HEK293 (cell line): Measurements from ENCODE around the gene KRTCAP3.
A peak's percentile ranks its signal among the peaks of the same experiment; 100 is the strongest.

Source experiments
- CTCF ChIA-PET: fragments of 350-600 bp; formaldehyde crosslinking; extraction: SDS; loops from one replicate; lab custom pipeline; 2021; ENCODE audit warnings: antibody characterized with exemption; lab: Yijun Ruan, JAX
- POLR2A ChIA-PET: fragments of 300-600 bp; formaldehyde crosslinking; extraction: SDS; loops from one replicate; lab custom pipeline; 2020; ENCODE audit warnings: antibody characterized with exemption, inconsistent platforms; lab: Yijun Ruan, JAX
- H3K27ac ChIP-seq: fragments of 200-500 bp; sonication (Bioruptor generic); 2 replicates; pipeline ENCODE4 v1.5.1; 2014; ENCODE audit warnings: low read depth, low read length, control low read depth, inconsistent platforms; ENCODE audit errors: extremely low read depth
- H3K36me3 ChIP-seq, 2 experiments: fragments of 200-500 bp in 1 of 2; sonication (Bioruptor generic) in 1 of 2; 1 replicate in 1 of 2; 2 replicates in 1 of 2; pipeline ENCODE4 v1.5.1; 2014 to 2017; ENCODE audit warnings: inconsistent platforms in 2 of 2, low read length in 2 of 2; ENCODE audit not compliant: control insufficient read depth in 2 of 2, insufficient read depth in 1 of 2
- H3K4me1 ChIP-seq: fragments of 200-500 bp; sonication (Bioruptor generic); 2 replicates; pipeline ENCODE4 v1.5.1; 2014; ENCODE audit warnings: mild to moderate bottlenecking, low read length, inconsistent platforms; ENCODE audit not compliant: control insufficient read depth, insufficient read depth
- H3K4me3 ChIP-seq: 2 replicates; pipeline ENCODE4 v1.5.1; 2011; ENCODE audit warnings: low read depth, mild to moderate bottlenecking, control low read depth, low read length, moderate library complexity
- H3K9me3 ChIP-seq: fragments of 200-500 bp; sonication (Bioruptor generic); 2 replicates; pipeline ENCODE4 v1.5.1; 2014; ENCODE audit warnings: low read depth, low read length, inconsistent platforms; ENCODE audit not compliant: control insufficient read depth, insufficient read depth
- HIC1 ChIP-seq: fragments of 450-650 bp; formaldehyde crosslinking; IDR thresholded peaks from 2 replicates; pipeline ENCODE4 v1.5.1; 2016; ENCODE audit warnings: missing biosample characterization, missing genetic modification characterization
- KLF1 ChIP-seq: fragments of 450-650 bp; formaldehyde crosslinking; IDR thresholded peaks from 2 replicates; pipeline ENCODE4 v1.5.1; 2016; ENCODE audit warnings: missing biosample characterization, missing genetic modification characterization
- RBAK ChIP-seq: fragments of 450-650 bp; formaldehyde crosslinking; IDR thresholded peaks from 2 replicates; pipeline ENCODE4 v1.5.1; 2016; ENCODE audit warnings: missing biosample characterization, missing genetic modification characterization
- SP2 ChIP-seq: fragments of 450-650 bp; formaldehyde crosslinking; IDR thresholded peaks from 2 replicates; pipeline ENCODE4 v1.5.1; 2016; ENCODE audit warnings: missing biosample characterization, missing genetic modification characterization
- YY2 ChIP-seq: fragments of 450-650 bp; formaldehyde crosslinking; IDR thresholded peaks from 2 replicates; pipeline ENCODE4 v1.5.1; 2016; ENCODE audit warnings: missing biosample characterization, missing genetic modification characterization
- ZBTB17 ChIP-seq: fragments of 450-650 bp; formaldehyde crosslinking; IDR thresholded peaks from 2 replicates; pipeline ENCODE4 v1.5.1; 2016; ENCODE audit warnings: missing biosample characterization, missing genetic modification characterization
- ZBTB20 ChIP-seq: fragments of 450-650 bp; formaldehyde crosslinking; IDR thresholded peaks from 2 replicates; pipeline ENCODE4 v1.5.1; 2016; ENCODE audit warnings: missing biosample characterization, missing genetic modification characterization
- ZBTB7A ChIP-seq: fragments of 450-650 bp; formaldehyde crosslinking; IDR thresholded peaks from 2 replicates; pipeline ENCODE4 v1.5.1; 2016; ENCODE audit warnings: low read depth, missing biosample characterization, missing genetic modification characterization
- ZFP41 ChIP-seq: fragments of 450-650 bp; formaldehyde crosslinking; IDR thresholded peaks from 2 replicates; pipeline ENCODE4 v1.5.1; 2016; ENCODE audit warnings: missing biosample characterization, missing genetic modification characterization, borderline replicate concordance
- ZNF10 ChIP-seq: fragments of 450-650 bp; formaldehyde crosslinking; IDR thresholded peaks from 2 replicates; pipeline ENCODE4 v1.5.1; 2017; ENCODE audit warnings: missing biosample characterization, missing genetic modification characterization
- ZNF2 ChIP-seq: fragments of 450-650 bp; formaldehyde crosslinking; IDR thresholded peaks from 2 replicates; pipeline ENCODE4 v1.5.1; 2016; ENCODE audit warnings: missing biosample characterization, missing genetic modification characterization
- ZNF366 ChIP-seq: fragments of 450-650 bp; formaldehyde crosslinking; conservative IDR thresholded peaks from 2 replicates; pipeline ENCODE4 v1.5.1; 2016; ENCODE audit warnings: missing biosample characterization, missing genetic modification characterization
- ZNF473 ChIP-seq: fragments of 450-650 bp; formaldehyde crosslinking; IDR thresholded peaks from 2 replicates; pipeline ENCODE4 v1.5.1; 2017; ENCODE audit warnings: missing biosample characterization, missing genetic modification characterization
- ZNF558 ChIP-seq: fragments of 450-650 bp; formaldehyde crosslinking; IDR thresholded peaks from 2 replicates; pipeline ENCODE4 v1.5.1; 2016; ENCODE audit warnings: missing biosample characterization, missing genetic modification characterization
- ZNF560 ChIP-seq: fragments of 450-650 bp; formaldehyde crosslinking; IDR thresholded peaks from 2 replicates; pipeline ENCODE4 v1.5.1; 2017; ENCODE audit warnings: missing biosample characterization, missing genetic modification characterization, borderline replicate concordance
- ZNF561 ChIP-seq: fragments of 450-650 bp; IDR thresholded peaks from 2 replicates; pipeline ENCODE4 v1.5.1; 2018; ENCODE audit warnings: missing biosample characterization, missing genetic modification characterization, borderline replicate concordance
- ZNF596 ChIP-seq: fragments of 450-650 bp; IDR thresholded peaks from 2 replicates; pipeline ENCODE4 v1.5.0; 2018; ENCODE audit warnings: missing biosample characterization, mild to moderate bottlenecking, missing genetic modification characterization, moderate library complexity
- ZNF654 ChIP-seq: fragments of 450-650 bp; formaldehyde crosslinking; IDR thresholded peaks from 2 replicates; pipeline ENCODE4 v1.5.1; 2016; ENCODE audit warnings: low read depth, missing biosample characterization, missing genetic modification characterization
- ZNF701 ChIP-seq: fragments of 450-650 bp; formaldehyde crosslinking; IDR thresholded peaks from 2 replicates; pipeline ENCODE4 v1.5.1; 2016; ENCODE audit warnings: missing biosample characterization, missing genetic modification characterization
- ZNF707 ChIP-seq: fragments of 450-650 bp; formaldehyde crosslinking; IDR thresholded peaks from 2 replicates; pipeline ENCODE4 v1.5.1; 2016; ENCODE audit warnings: missing biosample characterization, missing genetic modification characterization
- TF ChIP-seq, protein P1 (sequence below): IDR thresholded peaks from 2 replicates; pipeline ENCODE4 v1.6.1; 2011; ENCODE audit warnings: mild to moderate bottlenecking, low read depth, low read length, borderline replicate concordance
- TF ChIP-seq, protein P2 (sequence below): fragments of 450-650 bp; formaldehyde crosslinking; IDR thresholded peaks from 2 replicates; pipeline ENCODE4 v1.5.1; 2016; ENCODE audit warnings: missing biosample characterization, missing genetic modification characterization

KRTCAP3 gene

DNA sequence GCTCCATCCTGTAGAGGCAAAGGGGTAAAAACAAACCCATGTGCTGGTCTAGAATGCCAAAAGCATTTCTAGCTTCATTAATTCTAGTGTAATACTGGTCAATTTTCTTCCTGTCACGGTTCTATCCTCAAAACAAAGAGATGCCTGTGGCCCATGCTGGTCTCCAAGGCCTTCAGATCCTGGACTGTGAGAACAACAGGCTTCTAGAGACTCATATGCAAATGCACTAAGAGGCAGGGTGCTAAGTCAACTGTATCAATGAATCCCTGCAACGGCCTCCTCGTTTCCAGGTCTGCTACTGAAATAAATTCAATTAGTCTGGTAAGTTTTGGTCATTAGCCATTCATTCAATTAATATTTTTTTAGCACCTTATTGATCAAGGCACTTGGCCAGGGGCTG lies 43.3 kb downstream of the KRTCAP3 start (continued):
- no peak for TF ChIP-seq HIC1 (tag by site-specific recombination)
- no peak for TF ChIP-seq ZFP41
- TF ChIP-seq ZNF707 = no peak
- no peak for TF ChIP-seq ZNF473
- no peak for TF ChIP-seq ZNF654 (tag by site-specific recombination)
- TF ChIP-seq ZBTB7A (tag by site-specific recombination) = no peak
- TF ChIP-seq KLF1 (tag by site-specific recombination) = no peak

DNA sequence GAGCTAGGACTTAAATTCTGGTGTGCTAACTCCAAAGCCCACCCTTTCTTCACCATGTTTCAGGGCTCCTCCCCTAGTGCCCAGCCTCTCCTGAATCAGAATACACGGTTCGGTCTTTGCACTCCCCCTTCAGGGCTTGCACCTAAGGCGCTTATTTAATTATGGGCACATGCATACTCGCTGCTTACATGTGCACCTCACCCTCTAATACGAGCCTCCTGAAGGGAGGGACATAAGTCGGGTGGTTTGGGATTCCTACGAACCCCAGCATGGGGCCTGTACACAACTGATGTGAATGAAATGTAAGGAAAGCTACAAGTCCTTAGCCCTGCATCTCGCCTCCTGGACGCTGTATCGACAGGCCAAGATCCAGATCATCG lies 46.9 kb downstream of the KRTCAP3 start:
- peaks cover 5% of the 10 kb centered on the region; the same call in 1 of the 2 replicates for H3K4me1 ChIP-seq
- H3K27ac ChIP-seq = no peak overlapping the region
- no peak for TF ChIP-seq ZNF560 (tag by site-specific recombination)
- TF ChIP-seq ZBTB17 (tag by site-specific recombination) = no peak
- no peak for TF ChIP-seq ZNF596
- peak; percentile 34; the same call in 1 of the 2 replicates for TF ChIP-seq ZBTB20 (tag by site-specific recombination)
- TF ChIP-seq SP2 (tag by site-specific recombination) = no peak; the same call in 1 of the 2 replicates
- TF ChIP-seq RBAK (tag by site-specific recombination) = no peak
- TF ChIP-seq YY2 (tag by site-specific recombination) = no peak
- TF ChIP-seq, protein P1, sequence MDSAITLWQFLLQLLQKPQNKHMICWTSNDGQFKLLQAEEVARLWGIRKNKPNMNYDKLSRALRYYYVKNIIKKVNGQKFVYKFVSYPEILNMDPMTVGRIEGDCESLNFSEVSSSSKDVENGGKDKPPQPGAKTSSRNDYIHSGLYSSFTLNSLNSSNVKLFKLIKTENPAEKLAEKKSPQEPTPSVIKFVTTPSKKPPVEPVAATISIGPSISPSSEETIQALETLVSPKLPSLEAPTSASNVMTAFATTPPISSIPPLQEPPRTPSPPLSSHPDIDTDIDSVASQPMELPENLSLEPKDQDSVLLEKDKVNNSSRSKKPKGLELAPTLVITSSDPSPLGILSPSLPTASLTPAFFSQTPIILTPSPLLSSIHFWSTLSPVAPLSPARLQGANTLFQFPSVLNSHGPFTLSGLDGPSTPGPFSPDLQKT = no peak
- no peak for TF ChIP-seq ZNF701
- no peak for TF ChIP-seq ZNF366 (tag by site-specific recombination)
- 0 out of 2 replicates have a peak, but pooled peaks have one; percentile 27 for TF ChIP-seq ZNF2 (tag by site-specific recombination)
- TF ChIP-seq ZNF558 (tag by site-specific recombination) = 0 out of 2 replicates have a peak, but pooled peaks have one; percentile 43
- TF ChIP-seq ZNF10 (tag by site-specific recombination) = no peak
- TF ChIP-seq, protein P2, sequence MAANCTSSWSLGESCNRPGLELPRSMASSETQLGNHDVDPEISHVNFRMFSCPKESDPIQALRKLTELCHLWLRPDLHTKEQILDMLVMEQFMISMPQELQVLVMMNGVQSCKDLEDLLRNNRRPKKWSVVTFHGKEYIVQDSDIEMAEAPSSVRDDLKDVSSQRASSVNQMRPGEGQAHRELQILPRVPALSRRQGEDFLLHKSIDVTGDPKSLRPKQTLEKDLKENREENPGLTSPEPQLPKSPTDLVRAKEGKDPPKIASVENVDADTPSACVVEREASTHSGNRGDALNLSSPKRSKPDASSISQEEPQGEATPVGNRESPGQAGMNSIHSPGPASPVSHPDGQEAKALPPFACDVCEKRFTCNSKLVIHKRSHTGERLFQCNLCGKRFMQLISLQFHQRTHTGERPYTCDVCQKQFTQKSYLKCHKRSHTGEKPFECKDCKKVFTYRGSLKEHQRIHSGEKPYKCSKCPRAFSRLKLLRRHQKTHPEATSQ = no peak
- no peak for TF ChIP-seq ZNF561 (tag by site-specific recombination)
- TF ChIP-seq, all 188 proteins: peak for 3
- Histone ChIP-seq H3K4me3 (peak overlapping the region; percentile 66), H3K36me3 (peaks cover 0 to 13% of the 10 kb centered on the region in 2 experiments; a peak in 2 of 3 replicates), H3K9me3 (no peaks in the 10 kb centered on the region)
- POLR2A ChIA-PET = no interaction called here
- CTCF ChIA-PET = interaction anchor here (0.6 to 1.0 kb wide), 2 partner anchors 140 to 195 kb away, joined by 3 read pairs; partner anchors contain the start of genes CCDC121 and GPN1
